GM12873 (cell line): Measurements from ENCODE around the gene NUTF2.

Source experiments
- CTCF ChIP-seq: IDR thresholded peaks from 2 replicates; pipeline ENCODE4 v1.5.1; 2012; ENCODE audit warnings: low read depth, mild to moderate bottlenecking, moderate library complexity, low read length, control low read depth; ENCODE audit not compliant: insufficient read depth; ENCODE audit errors: missing control alignments

Gene NUTF2

GRCh38 chr16:67861877-67862276 is 15.1 kb downstream of the NUTF2 start:
- no peak for TF ChIP-seq CTCF

GRCh38 chr16:67862623-67863583 is 16.2 kb downstream of the NUTF2 start:
- TF ChIP-seq CTCF: no peak

- TF ChIP-seq CTCF: no peak
These were observed 17.9 kb downstream of the NUTF2 start for GRCh38 chr16:67864594-67864993.

GRCh38 chr16:67865318-67865717 is 18.6 kb downstream of the NUTF2 start:
- peak; percentile 54 for TF ChIP-seq CTCF

GRCh38 chr16:67868290-67868689 is 21.6 kb downstream of the NUTF2 start:
- TF ChIP-seq CTCF: no peak

GRCh38 chr16:67869653-67870052 is 22.9 kb downstream of the NUTF2 start:
- no peak for TF ChIP-seq CTCF

GRCh38 chr16:67871256-67871655 is 24.5 kb downstream of the NUTF2 start:
- no peak for TF ChIP-seq CTCF
